Islet precursor cell (in vitro differentiated cells): ENCODE results near the gene NAV2.

Experiments used
- DNase-seq: peaks from one replicate; pipeline ENCODE4 v3.0.0-alpha.2; 2018

NAV2 gene

GRCh38 chr11:19712281-19713195 is at the start of gene NAV2:
NAV2 (plus strand) TSS chr11:19712837; CDS start chr11:19713696, 859 bp downstream.
- DNase-seq, result peak; percentile 94

GRCh38 chr11:19663206-19663605 is 49.4 kb upstream of the NAV2 start:
- no peak for DNase-seq

DNA sequence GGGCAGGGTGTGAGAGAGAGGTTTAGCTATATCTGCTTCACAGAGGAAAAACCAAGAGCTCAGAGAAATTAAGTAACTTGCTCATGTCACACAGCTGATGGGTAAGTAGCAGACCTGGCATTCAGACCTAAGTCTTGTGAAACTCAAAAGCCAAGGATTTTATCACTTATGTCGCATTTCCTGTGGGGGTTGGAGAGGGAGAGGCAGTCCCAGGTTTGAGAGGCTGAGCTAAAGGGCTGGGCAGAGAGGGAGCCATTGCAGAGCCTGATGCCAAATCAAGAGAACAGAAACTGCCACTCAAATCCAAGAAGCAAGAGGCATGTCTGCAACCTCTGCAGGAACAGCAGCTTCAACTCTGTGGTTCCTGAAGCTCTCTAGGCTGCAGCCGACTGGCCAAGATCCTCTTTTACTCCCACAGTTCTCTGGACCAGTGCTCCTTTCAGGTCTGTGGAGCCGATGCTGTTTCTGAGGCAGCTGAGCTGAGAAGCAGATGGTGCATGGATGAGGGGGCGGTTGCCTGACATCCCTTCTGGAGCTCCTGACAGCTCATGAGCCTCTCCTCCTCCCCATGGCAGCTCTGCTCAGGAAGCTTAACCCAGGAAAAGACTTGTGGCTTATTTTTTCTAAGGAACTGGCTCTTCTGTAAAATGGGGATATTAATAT is 47.6 kb upstream of the NAV2 start:
- DNase-seq, result no peak

- no peak for DNase-seq
Measured at GRCh38 chr11:19666951-19667350, 45.7 kb upstream of the NAV2 start.

DNA sequence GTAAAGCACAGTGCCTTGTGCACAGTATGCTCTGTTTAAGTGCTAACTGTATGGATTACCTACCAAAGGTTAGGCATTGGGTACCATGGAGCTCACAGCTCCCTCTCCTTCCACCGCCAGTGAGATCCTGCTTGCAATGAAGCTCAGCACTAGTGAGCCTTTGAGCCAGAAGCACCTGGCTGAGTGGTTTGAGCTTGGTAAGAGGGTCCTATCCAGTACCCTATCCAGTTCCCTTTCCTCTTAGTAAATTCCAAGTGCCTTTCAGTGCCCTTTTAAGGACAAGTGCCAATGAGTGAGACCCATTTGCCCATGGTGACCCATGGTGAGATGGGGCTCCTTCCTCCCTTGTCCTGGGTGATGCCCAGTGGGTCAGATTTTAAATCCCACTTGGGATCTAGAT is 43.1 kb upstream of the NAV2 start:
- no peak for DNase-seq

DNA sequence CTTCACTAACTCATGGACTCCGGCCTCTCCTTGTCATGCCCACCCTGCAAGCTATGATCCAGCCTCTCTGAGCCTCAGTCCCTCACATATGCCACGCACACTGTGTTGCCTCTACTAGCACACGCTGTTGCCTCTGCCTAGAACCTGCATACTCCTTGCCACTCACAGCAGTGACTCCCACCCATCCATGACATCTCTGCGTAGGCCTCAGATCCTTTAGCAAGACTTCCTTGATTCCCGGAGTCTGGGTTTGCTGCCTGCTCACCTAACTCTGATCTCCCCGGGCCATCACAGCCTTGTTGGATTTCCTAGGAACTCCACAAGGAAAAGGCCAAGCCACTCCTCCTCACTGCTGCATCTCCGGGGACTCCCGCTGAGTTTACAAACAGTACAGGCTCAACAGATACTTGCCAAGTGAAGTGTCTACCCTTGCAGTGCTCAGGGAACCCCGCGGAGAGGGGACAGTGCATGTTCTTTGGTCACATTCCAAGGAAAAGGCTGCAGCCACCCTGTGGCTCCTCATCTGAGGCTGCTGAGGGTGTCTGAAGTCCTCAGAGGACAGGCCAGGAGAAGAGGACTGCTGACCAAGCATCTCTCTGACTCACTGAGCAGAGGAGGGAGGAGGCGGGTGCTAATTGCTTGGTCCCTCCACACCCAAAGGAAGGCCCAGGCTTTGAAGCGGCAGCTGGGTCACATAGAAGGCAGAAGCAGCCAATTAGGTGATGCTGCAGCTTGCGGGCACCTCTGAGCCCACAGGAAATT is 42.4 kb upstream of the NAV2 start:
- peak; percentile 56 for DNase-seq

- DNase-seq, result no peak
Measured at GRCh38 chr11:19672586-19673206, 39.9 kb upstream of the NAV2 start.

DNA sequence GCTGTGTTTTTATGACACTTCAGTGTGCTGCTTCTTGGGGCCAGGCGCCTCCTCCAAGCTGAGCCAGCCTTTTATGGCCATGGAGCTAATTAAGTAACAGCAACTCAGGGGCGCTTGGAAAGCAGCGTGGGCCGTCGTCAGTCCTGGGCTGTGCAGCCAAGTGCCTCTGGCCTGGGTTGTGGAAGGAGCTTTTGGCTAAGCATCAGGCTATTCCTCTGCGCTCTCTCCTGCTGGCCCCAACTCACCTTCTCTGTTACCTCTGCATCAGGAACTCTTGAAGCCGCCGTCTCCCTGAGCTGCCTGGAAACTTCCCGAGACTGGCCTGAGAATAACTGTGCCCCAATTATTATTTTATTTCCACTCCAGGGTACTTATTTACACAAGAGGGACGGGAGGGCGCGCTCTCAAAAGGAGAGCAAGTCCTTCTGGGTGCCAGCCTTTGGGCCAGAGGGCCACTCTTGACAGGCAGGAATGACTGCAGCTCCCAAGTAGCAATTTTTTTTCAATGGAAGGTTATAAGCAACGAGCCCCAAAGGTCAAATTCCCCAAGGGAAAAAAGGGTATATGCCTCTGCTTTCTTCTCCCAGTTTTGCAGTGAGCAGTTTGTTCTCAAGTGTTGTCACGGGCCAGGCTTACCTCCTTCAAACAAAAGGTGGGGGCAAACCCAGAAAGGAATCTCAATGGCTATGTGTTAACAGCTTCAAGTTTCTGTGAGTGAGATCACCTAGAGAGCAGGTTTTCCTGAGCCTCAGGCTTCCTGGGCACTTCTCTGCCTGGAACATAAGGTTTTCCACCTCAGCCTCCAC is 38.5 kb upstream of the NAV2 start:
- peak; percentile 81 for DNase-seq

DNA sequence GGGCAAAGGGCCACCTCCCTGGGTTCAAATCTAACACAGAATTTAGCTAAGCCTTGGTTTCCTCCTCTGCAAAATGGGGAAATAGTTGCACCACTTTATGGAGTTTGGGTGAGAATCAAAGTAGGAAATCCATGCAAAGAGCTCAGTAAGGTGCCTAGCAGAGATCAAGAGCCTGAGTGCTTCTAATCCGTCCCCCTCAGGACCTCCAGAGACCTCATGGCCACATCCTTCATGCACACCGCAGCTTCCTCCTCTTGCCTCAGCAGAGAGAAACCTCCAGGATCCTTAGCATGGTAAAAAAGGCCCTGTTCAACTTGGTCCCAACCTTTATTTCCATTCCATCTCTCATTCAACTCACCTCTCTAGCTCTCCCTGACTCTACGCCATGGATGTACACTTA is 37.8 kb upstream of the NAV2 start:
- no peak for DNase-seq

DNA sequence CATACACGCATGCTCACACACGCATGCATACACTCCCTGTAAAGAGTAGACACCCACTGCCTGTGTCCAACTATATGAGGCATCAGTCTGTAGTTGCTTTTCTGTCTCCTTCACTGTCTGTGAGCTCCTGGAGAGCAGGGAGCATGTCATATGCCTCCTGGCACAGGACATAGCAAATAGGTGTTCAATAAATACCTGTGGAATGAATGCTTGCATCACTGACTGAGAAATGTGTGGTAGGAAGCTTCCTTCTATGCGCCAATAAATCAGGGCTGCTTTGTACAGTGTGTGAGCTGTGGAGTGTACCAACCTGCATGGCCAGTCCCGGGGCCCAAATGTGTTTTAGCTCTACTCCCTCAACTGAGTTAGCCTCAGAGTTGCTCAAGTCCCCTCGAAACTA is 37.2 kb upstream of the NAV2 start:
- peak; percentile 55 for DNase-seq

DNA sequence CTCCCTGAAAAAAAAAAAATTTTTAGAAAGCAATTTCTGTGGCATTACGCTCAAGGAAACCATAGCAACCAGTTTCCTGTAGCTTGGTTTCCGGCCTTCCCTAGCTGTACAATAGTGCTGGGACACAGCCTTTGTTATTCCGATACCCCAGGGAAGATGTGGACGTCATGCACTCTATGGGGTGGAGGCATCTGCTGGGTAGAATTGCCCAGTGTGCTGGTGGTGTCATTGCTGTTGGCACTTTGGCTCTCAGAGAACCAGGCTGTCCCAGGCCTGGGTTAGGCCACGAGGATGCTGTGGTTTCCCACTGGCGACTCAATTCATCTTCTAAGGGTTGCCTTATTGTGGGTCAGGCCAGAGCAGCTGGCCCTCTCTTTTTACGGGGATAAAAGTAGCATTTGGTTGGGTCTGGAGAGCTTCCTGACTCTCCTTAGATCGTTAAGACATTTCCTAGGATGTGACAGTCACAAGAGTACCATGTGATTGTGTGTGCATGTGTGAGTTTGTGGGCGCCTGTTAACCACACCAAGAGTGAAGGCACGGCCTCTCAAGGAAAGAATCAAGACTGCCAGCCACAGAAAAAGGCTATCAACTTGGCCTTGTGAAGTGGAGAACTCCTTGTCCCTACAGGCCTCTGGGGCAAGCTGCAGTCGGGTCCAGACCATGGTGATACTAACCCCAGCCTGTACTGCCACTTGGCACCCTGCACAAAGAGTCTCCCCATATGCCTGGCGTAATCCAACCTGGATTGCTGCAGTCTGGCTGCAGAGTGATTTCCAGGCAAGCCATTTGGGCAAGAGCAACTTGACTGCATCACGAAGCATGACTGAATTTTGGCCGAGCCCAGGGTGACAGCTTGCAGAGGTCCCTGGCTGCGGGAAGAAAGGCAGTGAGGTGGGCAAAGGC is 35.9 kb upstream of the NAV2 start:
- DNase-seq, result peak; percentile 63

DNA sequence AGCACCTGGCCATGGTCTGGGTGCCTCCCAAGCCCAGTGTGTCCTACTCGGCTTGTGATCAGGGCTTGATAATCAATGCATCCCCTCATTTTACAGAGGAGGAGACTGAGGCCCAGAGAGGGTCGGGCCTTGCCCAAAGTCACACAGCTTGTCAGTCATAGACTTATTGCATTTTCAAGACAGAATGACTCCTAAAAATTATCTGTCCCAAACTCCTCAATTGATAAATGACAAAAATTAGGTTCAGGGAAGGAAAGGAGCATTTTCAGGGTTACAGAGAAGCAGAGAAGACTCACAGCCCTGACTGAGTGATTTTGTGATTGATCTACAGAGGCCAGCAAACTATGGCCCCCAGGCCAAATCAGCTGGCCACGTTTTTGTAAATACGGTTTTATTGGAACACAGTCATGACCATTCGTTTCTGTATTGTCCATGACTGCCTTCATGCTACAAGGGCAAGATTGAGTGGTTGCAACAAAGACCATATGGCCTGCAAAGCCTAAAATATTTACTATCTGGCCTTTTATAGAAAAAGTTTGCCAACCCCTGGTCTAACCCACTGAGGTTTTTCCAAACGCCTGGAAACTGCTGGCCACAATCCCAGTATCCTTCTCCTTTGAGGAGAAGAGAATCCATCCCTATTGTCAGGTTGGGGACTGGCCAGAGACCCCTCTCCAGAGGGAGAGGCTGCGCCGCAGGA is 35.1 kb upstream of the NAV2 start:
- DNase-seq, result no peak

GRCh38 chr11:19679952-19680828 is 32.4 kb upstream of the NAV2 start:
- peak; percentile 96 for DNase-seq

DNA sequence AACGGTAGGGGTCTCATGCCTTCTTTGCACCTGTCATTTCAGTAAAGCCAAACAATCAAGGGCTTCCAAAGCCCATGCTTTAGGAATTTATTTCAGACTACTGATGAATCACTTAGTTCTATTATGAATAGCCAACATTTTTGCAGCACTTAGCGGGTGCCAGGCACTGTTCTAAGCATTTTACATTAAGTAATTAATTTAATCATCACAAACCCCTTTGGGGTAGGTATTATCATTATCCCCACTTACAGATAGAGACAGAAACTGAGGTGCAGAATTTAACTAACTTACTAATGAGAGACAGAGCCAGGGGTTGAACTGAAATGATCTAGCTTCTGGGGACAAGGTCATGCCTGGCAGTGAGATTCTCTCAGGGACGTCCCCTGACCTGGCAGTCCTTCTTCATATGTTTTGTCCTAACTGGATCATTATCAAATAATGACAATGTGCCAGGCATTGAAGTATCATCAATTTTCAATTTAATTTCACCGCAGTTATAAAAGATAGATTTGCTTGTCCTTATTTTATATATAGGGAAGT is 31.7 kb upstream of the NAV2 start:
- DNase-seq, result no peak

DNA sequence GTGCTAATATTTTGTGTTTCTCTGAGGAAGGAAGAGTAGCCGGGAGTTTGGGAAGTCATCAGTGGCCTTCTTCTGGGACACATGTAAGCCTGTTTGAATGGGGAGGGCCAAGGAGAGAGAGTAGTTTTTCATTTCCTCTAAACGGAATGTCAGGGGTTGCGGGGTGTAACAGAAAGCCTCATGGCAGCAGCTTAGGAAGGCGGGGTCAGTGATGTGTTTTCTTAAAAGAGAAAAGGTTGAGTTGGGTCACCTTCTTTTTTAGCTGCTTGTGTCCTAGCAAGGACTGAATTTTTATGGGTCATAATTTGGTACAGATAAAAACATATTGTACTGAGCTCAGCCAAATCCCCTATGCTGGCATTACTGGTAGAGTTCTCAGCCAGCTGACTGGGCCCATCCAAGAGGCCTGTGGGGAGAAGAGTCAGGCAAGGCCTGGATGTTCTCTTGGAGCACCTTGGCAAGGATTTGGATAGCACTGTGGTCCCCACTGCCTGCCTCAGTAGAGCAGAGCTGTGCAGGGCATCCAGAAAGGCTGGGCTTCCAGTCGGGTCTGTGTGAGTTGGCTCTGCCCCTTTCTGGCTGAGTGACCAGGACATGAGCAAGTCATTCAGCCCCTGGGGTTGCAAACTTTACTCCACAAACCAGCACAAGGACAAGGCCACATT is 29.4 kb upstream of the NAV2 start:
- DNase-seq, result no peak

DNA sequence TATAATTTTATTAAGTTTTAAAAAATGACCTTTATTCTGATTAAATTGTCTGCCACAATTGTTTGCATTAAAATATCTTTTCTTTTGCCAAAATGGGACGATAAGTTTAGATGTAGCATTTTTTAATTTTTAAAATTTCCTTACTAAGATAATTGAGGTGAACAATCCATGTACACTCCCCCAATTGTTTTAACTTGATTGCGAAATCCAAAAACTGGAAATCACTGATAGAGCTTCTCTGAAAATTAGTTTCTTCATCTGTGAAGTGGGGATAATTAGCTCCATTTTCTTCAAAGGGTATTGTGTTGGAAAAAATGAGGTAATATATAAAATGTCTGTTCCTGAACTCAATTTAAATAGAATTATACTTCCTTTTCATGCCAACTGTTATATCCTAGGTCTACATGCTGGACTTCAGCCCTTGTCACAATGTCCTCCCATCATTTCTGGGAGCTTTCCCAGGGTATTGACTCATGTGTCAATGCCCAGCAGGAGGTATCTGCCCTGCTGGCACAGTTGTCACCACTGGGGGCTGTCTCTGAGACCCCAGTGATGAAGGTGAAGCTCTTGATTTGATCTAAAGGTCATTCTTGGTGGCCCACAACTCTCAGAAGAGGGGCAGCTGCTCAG is 28.7 kb upstream of the NAV2 start:
- DNase-seq, result no peak

- peak; percentile 51 for DNase-seq
Measured at GRCh38 chr11:19686234-19686633, 26.4 kb upstream of the NAV2 start.

GRCh38 chr11:19687392-19687791 is 25.2 kb upstream of the NAV2 start:
- no peak for DNase-seq
